Measurements from ENCODE around the gene CYBC1.
A peak's percentile ranks its signal among the peaks of the same experiment; 100 is the strongest.
"Not testable (repeated sequence)": the region's sequence is repeated elsewhere in the genome, so short reads cannot be mapped to it uniquely, and the experiment has no call there.

CYBC1 gene

GRCh38 chr17:82434216-82434565 lies 16.4 kb downstream of the CYBC1 start:
- no peak for DNase-seq (ENCODE audit: low spot score)

GRCh38 chr17:82433560-82434215 lies 16.9 kb downstream of the CYBC1 start:
- no peak for DNase-seq (ENCODE audit: low spot score)

- no peak for DNase-seq (ENCODE audit: low spot score)
Observed at GRCh38 chr17:82432017-82432416, 18.5 kb downstream of the CYBC1 start.

- DNase-seq (ENCODE audit: low spot score) = no peak
Observed at GRCh38 chr17:82429824-82430223, 20.7 kb downstream of the CYBC1 start.

GRCh38 chr17:82428546-82428945 lies 22.0 kb downstream of the CYBC1 start:
- DNase-seq (ENCODE audit: low spot score) = no peak

GRCh38 chr17:82424863-82425159 lies 25.7 kb downstream of the CYBC1 start:
- DNase-seq (ENCODE audit: low spot score) = no peak

- peak; percentile 56 for DNase-seq (ENCODE audit: low spot score)
Observed at GRCh38 chr17:82424001-82424862, 26.3 kb downstream of the CYBC1 start.

GRCh38 chr17:82419540-82419939 lies 31.0 kb downstream of the CYBC1 start:
- DNase-seq (ENCODE audit: low spot score) = no peak

- peak; percentile 82 for DNase-seq (ENCODE audit: low spot score)
Observed at GRCh38 chr17:82418001-82418986, 32.3 kb downstream of the CYBC1 start, which contains the start of the genes HEXD and OGFOD3. Gene HEXD, plus strand, starts transcription at chr17:82418347. Its CDS starts 1,453 bp downstream, at chr17:82419800. Gene OGFOD3, minus strand, starts transcription at chr17:82418586. Its CDS starts 101 bp downstream, at chr17:82418485.

GRCh38 chr17:82416771-82417170 lies 33.8 kb downstream of the CYBC1 start:
- DNase-seq (ENCODE audit: low spot score) = no peak

- no peak for DNase-seq (ENCODE audit: low spot score)
Observed at GRCh38 chr17:82416264-82416663, 34.3 kb downstream of the CYBC1 start.

GRCh38 chr17:82415786-82416185 lies 34.8 kb downstream of the CYBC1 start:
- no peak for DNase-seq (ENCODE audit: low spot score)

- DNase-seq (ENCODE audit: low spot score) = no peak
Observed at GRCh38 chr17:82415336-82415735, 35.2 kb downstream of the CYBC1 start.

- peak; percentile 67 for DNase-seq (ENCODE audit: low spot score)
Observed at GRCh38 chr17:82414548-82415281, 35.8 kb downstream of the CYBC1 start.

GRCh38 chr17:82412535-82413520 lies 37.7 kb downstream of the CYBC1 start:
- DNase-seq (ENCODE audit: low spot score) = no peak

- DNase-seq (ENCODE audit: low spot score) = not testable (repeated sequence)
Observed at GRCh38 chr17:82412081-82412480, 38.5 kb downstream of the CYBC1 start.

- DNase-seq (ENCODE audit: low spot score) = no peak
Observed at GRCh38 chr17:82411396-82412053, 39.0 kb downstream of the CYBC1 start.

GRCh38 chr17:82410014-82410716 lies 40.4 kb downstream of the CYBC1 start:
- no peak for DNase-seq (ENCODE audit: low spot score)

GRCh38 chr17:82408938-82409318 lies 41.6 kb downstream of the CYBC1 start:
- DNase-seq (ENCODE audit: low spot score) = no peak

Data from activated CD4-positive, alpha-beta T cell treated with anti-CD3 and anti-CD28 coated beads, Interleukin-2, Interleukin-4, amounts not matched to agents 100 ng/mL and 50 ng/mL, durations not matched to agents 16 hours and 8 hours (primary cell).